ENCODE data around the gene ING3. TPM values are rescaled to one million over a fixed set of nuclear protein-coding genes. Genes with fewer than 3 reads are reported as not detected.

Gene ING3
- total and polyA plus RNA-seq, 9 of the 15 experiments (the other 6 are each of a cell fraction or from before 2014, with no cell fraction given) = 22.8 to 233 (median 50.4) TPM

DNA sequence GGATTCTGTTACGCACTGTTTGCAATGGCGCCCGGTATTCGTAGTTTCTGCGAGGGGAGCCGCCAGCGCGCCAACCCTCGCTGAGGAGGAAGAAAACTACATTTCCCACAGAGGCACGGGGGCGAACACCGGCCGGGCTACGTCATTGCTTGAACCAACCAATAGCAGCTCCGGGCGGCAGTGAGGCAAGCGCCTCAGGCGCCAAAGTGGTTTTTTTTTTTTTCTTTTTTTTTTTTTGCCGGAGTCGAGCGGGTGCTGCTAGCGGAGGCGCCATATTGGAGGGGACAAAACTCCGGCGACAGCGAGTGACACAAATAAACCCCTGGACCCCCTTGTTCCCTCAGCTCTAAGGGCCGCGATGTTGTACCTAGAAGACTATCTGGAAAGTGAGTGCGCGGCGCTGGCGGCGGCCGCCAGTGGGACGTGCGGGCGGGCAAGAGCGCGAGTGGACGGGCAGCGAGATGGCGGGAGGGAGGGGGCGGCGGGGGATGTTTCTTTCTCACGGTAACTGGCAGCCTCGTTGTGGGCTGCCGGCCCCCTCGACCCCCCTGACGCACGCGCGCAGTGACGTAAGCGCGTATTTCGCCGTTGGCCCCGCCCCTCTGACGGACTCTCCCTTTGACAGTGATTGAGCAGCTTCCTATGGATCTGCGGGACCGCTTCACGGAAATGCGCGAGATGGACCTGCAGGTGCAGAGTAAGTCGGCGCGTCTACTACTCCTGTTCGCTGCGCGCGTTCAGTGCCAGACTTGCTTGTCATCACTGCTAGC lies at the start of gene ING3 (continued):
- TF ChIP-seq BMI1 (IDR thresholded peaks at IDR 0.05; ENCODE audit: low read length) (no peak), DPF2 (IDR thresholded peaks at IDR 0.05) (peak; percentile 60), CBX8 (IDR thresholded peaks at IDR 0.05; ENCODE audit: borderline replicate concordance, extremely low read depth, low read depth, low read length, poor library complexity, severe bottlenecking) (no peak), ADNP (tag; IDR thresholded peaks at IDR 0.05) (no peak), SPI1 (IDR thresholded peaks at IDR 0.05; ENCODE audit: borderline replicate concordance, low read depth, low read length) (no peak), KAT7 (CRISPR knock-in tag; IDR thresholded peaks at IDR 0.05; ENCODE audit: borderline replicate concordance) (peak; percentile 66), NR1H2 (CRISPR knock-in tag; IDR thresholded peaks at IDR 0.05) (0 out of 2 replicates have a peak, but pooled peaks have one; percentile 22), POLR3G (IDR thresholded peaks at IDR 0.05; ENCODE audit: extremely low read depth, insufficient read length, insufficient replicate concordance) (no peak), POLR2B (IDR thresholded peaks at IDR 0.05; ENCODE audit: low read depth, partially characterized antibody) (peak; percentile 90), BCOR (IDR thresholded peaks at IDR 0.05) (no peak), HDAC8 (tag; IDR thresholded peaks at IDR 0.05) (no peak), JUNB (CRISPR knock-in tag; conservative IDR thresholded peaks at IDR 0.05) (no peak), SMAD4 (CRISPR knock-in tag; conservative IDR thresholded peaks at IDR 0.05) (peak; percentile 46), ZNF217 (CRISPR knock-in tag; IDR thresholded peaks at IDR 0.05) (no peak), NR3C1 (CRISPR knock-in tag; IDR thresholded peaks at IDR 0.05) (no peak), ZNF282 (CRISPR knock-in tag; IDR thresholded peaks at IDR 0.05) (no peak), HDAC6 (IDR thresholded peaks at IDR 0.05; ENCODE audit: low read depth, low read length) (no peak), CBX2 (IDR thresholded peaks at IDR 0.05; ENCODE audit: insufficient read depth, low read length, poor library complexity, severe bottlenecking) (no peak), TAL1 (IDR thresholded peaks at IDR 0.05) (no peak; the same call in 1 of the 2 replicates)
- TF ChIP-seq, protein P1, sequence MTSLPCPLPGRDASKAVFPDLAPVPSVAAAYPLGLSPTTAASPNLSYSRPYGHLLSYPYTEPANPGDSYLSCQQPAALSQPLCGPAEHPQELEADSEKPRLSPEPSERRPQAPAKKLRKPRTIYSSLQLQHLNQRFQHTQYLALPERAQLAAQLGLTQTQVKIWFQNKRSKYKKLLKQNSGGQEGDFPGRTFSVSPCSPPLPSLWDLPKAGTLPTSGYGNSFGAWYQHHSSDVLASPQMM (CRISPR knock-in tag; IDR thresholded peaks at IDR 0.05) = no peak
- TF ChIP-seq, protein P2, sequence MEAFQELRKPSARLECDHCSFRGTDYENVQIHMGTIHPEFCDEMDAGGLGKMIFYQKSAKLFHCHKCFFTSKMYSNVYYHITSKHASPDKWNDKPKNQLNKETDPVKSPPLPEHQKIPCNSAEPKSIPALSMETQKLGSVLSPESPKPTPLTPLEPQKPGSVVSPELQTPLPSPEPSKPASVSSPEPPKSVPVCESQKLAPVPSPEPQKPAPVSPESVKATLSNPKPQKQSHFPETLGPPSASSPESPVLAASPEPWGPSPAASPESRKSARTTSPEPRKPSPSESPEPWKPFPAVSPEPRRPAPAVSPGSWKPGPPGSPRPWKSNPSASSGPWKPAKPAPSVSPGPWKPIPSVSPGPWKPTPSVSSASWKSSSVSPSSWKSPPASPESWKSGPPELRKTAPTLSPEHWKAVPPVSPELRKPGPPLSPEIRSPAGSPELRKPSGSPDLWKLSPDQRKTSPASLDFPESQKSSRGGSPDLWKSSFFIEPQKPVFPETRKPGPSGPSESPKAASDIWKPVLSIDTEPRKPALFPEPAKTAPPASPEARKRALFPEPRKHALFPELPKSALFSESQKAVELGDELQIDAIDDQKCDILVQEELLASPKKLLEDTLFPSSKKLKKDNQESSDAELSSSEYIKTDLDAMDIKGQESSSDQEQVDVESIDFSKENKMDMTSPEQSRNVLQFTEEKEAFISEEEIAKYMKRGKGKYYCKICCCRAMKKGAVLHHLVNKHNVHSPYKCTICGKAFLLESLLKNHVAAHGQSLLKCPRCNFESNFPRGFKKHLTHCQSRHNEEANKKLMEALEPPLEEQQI (IDR thresholded peaks at IDR 0.05) = no peak
- TF ChIP-seq, protein P3, sequence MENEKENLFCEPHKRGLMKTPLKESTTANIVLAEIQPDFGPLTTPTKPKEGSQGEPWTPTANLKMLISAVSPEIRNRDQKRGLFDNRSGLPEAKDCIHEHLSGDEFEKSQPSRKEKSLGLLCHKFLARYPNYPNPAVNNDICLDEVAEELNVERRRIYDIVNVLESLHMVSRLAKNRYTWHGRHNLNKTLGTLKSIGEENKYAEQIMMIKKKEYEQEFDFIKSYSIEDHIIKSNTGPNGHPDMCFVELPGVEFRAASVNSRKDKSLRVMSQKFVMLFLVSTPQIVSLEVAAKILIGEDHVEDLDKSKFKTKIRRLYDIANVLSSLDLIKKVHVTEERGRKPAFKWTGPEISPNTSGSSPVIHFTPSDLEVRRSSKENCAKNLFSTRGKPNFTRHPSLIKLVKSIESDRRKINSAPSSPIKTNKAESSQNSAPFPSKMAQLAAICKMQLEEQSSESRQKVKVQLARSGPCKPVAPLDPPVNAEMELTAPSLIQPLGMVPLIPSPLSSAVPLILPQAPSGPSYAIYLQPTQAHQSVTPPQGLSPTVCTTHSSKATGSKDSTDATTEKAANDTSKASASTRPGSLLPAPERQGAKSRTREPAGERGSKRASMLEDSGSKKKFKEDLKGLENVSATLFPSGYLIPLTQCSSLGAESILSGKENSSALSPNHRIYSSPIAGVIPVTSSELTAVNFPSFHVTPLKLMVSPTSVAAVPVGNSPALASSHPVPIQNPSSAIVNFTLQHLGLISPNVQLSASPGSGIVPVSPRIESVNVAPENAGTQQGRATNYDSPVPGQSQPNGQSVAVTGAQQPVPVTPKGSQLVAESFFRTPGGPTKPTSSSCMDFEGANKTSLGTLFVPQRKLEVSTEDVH (IDR thresholded peaks at IDR 0.05; ENCODE audit: low read depth, partially characterized antibody) = peak; percentile 98
